Forelimb muscle (tissue), 1 donor: ENCODE measurements around the gene HIGD1C. TPM values are rescaled to one million over a fixed set of nuclear protein-coding genes. Genes with fewer than 3 reads are reported as not detected.
"Not testable (repeated sequence)": the region's sequence is repeated elsewhere in the genome, so short reads cannot be mapped to it uniquely, and the experiment has no call there.

Experiments
- DNase-seq: peaks from one replicate; pipeline ENCODE4 v3.0.0-alpha.2; 2013; ENCODE audit warnings: low read depth
- polyA plus RNA-seq: library from polyadenylated mRNA; unstranded; fragments of 120-200 nt; gene quantifications from one replicate; pipeline ENCODE4 v1.2.1, GENCODE V29; 2013; ENCODE audit not compliant: insufficient read length

HIGD1C gene
- polyA plus RNA-seq, 1 donor = 0.48 TPM

DNA sequence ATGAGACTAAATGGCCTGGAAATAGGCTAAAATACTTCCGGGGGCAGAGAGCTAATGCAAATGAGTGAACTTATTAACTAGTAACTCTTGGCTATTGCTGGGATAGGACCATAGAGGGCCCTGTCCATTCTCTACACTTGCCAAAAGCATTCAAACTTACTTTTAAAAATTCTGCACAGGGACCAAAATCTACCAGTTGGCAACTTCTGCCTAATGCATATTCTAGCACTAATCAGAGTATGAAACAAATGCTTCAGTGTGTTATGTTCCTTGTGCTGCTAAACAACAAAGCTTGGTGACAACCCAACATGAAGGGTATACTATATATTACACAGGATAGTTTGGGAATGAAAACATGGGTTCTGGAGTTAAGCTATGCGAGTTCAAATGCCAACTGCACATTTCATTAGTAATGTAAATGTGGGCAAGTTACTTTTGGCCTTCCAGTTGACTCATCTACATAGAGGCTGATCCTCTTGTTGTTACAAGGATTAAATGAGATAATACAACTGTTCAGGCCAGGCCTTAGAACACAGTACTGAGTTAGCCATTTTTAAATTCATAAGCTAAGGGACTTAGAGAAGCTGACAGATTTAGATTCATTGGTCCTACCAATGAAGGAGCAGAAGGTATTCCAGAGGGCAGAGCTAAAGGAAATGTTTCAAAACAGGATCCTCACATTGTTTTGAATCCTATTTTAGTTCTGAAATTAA lies 32.4 kb downstream of the HIGD1C start:
- no peak for DNase-seq

DNA sequence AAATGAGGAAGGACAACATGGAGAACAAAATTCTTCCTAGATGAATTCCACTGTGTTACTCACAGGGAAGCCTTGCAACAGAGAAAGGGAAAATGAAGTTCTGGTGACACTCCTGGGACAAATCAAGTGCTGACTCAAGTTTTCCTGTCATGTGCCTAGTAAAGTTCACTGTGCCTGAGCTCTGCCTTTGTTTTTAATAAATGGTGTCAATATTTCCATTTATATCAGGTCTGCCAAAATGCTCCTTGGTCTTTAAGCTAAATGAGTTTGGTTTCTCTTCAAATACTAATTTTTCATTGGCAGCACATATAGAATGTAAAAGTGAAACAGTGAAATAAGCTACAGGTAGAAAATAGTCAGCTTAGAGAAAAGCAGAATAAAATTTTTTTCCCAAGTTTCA lies 33.0 kb downstream of the HIGD1C start:
- DNase-seq = peak; percentile 81

DNA sequence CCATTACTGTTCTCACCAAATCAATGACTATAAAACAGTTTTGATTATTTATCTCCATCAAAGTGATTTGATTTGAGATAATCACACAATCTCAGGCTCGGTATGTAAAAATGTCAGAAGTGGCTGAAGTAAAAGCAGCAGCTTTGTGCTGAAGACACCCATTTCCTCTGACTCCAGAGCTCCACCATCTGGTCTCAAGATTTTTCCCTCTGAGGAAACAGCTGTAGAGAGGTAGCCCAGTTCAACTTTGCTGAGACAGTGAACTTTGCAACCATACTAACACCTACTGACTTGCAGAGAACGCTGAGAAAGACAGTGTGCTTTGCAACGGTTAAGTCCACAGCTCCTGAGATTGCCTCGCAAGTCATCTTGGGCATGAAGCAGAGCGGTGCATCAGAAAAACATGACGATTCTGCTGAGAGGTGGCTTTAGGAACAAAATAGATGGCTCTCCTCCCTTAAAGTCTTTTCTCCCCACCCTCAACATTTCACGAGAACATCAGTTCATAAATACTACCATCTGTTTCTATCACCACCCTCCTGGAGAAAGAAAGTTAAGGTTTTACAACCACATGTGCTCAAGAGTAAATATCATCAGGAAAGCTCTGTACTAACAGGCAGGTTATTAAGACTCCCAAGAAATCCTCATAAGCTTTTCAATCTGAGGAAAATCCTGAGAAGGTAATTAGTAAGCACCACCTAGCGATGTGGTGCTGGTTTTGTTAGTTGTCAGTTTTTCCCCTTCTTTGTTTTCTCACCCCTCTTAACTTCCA lies 34.8 kb downstream of the HIGD1C start:
- peak; percentile 65 for DNase-seq

DNA sequence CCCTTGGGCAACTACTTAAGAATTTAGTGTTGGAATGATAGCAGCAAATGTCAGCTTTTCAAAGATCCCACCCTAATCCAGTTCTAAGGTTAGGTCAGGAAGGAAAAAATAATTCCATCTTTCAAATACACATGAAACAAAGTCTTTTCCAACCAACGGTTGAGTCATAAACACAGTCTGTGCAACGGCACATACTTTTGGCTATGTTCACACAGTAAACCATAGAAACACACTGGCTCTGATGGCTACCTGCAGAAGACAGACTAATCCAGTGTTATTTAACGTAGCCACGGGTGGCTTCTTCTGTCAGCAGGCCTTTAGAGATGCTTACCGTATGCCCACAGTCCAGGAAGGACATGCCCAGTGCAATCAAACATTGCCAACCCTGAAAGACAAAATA lies 35.7 kb downstream of the HIGD1C start:
- no peak for DNase-seq

DNA sequence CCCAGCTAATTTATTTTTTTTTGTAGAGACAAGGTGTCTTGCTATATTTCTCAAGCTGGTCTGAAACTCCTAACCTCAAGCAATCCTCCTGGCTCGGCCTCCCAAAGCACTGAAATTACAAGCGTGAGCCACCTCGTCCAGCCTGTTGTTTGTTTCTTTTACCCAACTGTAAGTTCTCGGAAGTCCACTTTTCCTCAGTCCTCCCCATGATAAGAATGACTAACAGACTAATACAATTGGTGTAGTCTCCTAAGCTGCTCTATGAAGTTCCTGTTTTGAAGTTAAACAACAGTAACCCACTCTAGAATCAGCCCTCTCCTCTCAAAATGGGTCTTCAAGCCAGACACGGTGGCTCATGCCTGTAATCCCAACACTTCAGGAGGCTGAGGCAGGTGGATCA lies 36.5 kb downstream of the HIGD1C start:
- DNase-seq = no peak

DNA sequence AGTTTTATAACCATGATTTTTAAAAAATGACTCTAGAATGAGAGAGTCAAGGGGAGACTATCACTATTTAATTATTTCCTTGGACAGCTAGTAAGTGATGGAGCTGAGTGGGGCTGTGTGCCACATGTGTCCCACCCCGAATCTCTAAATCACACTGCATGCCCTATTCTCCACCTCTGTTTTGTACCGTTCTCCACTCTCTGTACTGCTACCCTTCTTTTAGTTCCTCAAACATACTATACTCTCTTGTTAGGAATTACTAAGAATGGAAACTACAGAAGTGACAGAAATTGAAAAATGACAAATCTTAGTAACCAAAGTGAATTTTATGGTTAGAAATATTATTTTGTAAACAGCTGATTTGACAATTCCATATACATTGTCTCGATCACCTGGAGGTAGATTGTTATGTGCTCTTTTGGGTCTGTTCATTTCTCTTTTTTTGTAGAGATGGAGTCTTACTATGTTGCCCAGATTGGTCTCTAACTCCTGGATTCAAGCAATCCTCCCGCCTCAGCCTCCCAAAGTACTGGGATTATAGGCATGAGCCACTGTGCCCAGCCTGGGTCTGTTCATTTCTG lies 37.9 kb downstream of the HIGD1C start:
- DNase-seq = no peak

DNA sequence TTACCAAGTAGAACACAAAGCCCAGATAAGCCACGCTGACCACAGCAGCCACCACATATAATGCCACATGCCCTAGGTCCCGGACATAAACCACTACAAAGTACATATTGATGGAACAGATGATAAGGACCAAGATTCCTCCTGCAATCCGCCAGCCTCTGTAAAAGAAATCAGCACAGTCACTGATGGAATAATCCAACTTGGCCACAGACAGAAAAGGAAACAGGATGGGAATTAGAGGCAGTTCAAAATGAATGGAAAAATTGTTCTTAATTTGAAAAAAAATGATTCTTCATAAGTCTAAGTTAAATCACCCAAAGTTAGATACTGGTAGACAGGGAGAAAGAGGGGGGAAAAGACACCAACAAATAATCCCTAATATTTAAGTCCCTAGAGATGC lies 38.4 kb downstream of the HIGD1C start:
- DNase-seq = no peak

DNA sequence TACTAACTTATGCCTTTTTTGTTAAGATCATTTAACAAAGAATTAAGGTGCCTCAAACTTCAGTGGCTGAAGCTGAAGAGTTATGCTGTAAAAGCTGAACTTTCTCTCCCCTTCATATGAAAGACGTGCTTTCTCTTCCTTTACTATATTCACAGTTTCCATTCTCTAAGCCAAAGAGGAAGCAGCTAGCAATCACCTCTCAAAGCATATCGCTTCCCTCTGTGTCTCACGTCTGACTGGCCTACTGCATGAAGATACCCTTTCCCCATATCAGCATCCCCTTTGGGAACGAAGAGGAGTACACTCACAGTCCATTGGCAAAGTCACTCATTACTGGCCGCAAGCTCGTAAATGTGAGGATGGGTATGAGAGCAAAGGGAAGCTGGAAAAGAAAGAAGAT lies 38.9 kb downstream of the HIGD1C start:
- DNase-seq = no peak

DNA sequence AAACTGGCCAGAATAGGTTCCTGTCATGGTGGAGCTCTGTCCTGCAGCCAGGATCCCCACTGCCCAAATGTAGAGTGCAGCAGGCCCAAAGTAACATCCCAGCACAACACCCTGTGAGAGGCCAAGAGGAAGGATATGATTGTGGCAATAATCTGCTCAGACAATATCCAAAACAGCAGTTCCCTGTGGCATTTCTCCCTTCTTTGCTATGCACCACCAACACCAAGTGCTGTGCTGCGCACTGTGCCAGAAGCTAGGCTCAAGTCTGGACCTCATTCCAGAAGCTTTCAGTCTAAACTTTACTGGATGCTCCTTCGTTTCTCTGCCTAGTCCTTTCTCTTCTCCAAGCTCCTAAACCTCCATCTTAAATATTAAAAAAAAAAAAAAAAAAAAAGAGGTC lies 40.5 kb downstream of the HIGD1C start:
- no peak for DNase-seq

DNA sequence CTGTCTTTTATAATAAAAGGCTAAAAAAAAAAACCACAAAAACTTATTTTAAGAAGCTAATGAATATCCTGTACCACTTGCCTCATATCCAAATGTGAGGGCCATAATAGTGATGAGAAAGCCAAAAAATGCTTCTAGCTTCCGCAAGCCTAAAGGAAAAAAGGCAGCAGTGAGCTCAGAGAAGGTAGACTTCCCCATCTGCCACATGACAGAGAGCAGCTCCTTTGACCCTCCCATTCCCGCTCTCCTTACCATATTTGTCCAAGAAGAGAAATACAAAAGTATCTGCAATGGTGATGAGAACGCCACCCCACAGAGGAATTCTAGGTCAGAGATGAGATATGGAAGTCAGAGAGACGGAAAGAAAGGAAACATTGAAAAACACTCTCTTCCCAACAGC lies 46.7 kb downstream of the HIGD1C start:
- DNase-seq = no peak

DNA sequence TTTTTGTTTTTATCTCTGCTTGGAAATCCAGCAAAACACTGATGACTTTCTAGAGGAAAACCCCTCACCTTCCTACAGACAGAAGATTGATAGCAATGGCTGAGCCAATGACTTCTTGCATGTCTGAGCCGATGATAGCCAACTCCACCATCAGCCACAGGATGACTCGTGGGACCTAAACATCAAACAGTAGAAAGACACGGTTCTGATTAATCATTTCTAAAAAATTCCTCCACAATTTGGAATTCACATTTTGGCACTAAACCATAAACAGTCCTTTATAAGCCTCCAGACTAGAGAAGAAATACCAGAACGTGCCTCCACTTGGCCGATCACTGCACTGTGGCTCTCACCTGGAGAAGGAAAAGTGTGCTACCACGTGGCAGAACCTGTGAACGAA lies 47.9 kb downstream of the HIGD1C start:
- DNase-seq = no peak

DNA sequence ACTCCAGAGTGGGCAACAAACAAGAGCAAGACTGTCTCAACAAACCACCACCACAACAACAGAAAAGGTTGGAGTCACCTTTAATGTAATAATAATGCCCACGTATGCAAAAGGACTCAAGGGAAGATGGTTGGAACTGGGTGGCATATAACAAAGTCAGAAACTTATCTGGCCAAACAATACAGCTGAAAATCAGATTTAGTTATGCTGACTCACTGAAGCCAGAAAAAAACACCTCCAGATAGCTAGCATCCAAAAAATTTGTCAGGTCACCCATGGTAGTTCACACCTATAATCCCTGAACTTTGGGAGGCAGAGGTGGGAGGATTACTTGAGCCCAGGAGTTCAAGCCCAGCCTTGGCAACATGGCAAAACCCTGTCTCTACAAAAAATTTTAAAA lies 49.5 kb downstream of the HIGD1C start:
- DNase-seq = no peak

DNA sequence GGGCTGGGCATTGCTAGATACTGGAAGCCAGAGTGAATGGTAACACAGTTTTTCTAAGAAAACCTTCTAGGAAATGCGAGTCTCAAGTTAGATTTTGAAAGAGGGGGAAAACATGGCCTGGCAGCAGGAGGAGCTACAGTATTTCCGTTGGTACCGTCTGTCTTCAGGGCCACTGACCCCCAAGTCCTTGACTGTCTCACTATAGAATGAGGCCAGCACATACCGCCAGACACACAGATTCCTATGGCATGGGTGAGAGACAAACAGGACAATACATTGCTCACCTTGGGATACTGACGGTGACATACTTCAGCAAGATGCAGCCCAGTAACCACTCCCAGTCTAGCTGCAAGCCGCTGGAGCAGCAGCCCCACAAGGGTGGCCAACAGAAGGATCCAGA lies 52.2 kb downstream of the HIGD1C start:
- DNase-seq = no peak

DNA sequence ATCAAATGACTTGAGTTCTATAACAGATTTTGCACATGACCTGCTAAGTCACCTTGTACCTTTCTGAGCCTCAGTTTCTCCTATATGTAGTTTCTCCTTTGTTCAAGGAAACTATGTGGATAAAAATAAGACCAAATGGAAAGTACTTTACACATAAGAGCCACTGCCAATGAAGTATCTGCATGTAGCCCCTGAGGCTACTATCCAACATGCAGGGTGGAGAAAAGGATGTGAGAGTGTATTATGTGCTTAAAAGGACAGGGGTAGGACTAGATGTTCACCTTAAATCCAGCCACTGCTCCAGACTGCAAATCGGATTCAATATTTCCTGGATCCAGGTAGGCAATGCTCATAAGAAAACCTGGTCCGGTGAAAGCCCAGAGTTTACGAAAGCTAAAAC lies 52.7 kb downstream of the HIGD1C start:
- DNase-seq = no peak

DNA sequence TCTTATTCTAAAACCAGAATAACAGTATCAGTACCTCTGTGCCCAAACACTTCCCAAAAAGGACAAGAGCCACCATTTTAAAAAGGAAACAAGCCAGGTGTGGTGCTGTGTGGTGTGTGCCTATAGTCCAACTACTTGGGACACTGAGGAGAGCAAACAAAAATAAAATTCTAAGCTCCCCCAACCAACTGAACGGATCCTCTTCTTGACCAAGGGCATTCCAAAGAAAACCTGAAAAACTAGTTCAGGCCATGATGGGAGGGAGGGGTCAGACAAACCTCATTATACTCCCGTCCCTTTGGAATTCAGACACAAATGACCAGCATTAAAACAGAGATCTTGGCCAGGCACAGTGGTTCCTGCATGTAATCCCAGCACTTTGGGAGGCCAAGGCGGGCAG lies 53.3 kb downstream of the HIGD1C start:
- no peak for DNase-seq

DNA sequence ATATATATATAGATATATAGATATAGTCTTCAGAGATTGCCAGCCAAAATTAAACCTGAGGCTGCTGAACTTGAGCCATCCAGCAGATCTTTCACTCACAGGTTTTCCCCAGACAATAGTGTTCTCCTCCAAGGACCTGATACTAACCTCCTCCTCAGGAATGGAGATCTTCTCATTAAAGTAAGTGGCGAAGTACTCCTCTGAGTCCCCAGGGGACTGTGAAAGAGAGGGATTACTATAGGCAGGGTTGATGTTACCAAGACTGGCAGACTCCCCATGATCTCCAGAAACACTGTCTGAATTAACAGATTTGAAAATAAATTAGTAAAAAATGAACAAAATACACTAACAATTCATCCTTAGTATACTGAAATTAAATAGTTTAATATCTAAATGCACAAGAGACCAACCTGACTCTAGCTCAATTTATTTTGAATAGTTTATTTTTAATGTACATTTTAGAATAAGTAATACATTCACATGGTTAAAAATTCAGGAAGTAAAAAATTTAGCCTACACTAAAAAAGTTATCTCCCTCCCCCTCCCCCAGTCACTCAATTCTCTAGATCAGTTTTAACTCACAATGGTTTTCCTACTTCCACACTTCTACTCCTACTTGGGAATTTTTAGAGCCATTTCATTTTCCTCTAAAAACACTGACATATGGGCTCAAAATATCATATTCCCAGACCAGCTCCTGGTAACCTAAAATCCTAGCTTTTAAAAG lies 56.1 kb downstream of the HIGD1C start:
- DNase-seq = no peak

DNA sequence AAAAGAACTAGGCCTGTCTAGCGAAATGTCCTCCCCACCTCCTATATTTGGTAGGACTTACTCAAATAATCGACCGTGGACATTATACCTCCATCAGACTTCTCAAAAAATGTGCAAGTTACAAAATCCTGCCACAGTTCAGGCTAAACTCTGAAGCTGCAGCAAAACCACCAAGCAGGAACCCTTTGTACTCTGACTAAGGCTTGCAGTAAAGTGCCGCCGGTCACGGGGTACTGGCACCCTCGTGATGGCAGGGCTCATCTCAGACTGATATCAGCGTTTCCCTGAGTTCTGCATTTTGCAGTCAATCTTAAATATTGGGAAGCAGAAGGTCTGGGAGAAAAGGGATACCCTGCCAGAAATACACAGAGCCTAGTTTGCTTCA lies 56.7 kb downstream of the HIGD1C start:
- no peak for DNase-seq

DNA sequence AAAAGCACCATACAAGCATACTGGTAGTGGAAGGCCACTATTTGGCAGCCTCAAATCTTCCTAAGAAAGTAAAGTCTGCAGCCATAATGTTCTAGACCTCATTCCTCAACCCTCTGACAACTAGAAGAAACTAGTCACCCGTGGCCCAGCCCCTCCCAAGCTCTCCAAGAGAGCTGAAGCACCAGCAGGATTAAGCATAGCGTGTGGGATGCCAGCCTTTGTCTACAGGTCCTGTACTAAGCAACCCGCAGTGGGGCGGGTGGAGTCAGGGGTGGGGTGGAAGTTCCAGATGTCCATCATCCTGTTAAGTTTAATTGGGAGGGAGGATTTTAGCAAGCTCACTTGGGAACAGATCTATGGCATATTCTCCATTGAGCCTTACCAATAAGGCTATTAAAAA lies 59.6 kb downstream of the HIGD1C start:
- no peak for DNase-seq

DNA sequence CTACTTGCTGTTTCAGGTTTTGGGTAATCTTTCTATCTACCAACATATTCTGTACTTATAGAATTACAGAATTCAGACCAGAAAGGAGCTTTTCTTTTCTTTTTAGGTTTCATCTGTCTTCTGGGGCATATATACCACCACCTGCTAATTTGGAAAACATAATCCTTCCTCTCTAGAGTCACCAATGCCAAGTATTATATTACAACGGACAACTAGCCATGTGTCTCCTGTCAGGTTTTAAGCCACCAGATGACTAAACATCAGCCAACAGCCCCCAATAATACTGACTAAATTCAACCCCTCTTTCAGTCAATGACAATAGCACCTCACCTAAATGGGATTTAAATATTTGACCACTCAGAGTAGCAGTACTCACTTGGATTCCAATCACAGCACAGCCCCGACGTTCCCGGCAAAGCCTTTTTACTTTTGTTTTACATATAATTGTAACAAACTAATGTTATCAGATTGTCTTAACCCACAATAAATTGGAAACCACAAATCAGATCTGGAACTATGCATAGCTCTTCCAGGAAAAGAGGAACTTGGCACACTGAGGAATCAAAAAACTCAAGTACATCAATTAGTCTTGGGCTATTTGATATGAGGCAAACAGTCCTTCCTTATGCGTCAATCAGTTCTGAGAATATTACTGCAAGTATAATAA lies 60.4 kb downstream of the HIGD1C start:
- no peak for DNase-seq

DNA sequence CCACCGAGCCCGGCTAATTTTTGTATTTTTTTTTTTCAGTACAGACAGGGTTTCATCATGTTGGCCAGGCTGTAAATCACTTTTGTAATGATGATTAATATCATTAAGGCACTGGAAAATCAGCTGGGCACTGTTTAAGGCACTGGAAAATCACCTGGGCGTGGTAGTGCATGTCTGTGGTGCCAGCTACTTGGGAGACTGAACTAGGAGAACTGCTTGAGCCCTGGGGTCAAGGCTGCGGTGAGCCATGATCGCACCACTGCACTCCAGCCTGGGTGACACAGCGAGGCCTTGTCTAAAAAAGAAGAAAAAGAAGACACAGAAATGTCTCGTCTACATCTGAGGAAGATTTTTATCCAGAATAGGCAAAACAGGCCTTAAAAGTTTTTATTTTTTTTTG lies 61.1 kb downstream of the HIGD1C start:
- DNase-seq = no peak

DNA sequence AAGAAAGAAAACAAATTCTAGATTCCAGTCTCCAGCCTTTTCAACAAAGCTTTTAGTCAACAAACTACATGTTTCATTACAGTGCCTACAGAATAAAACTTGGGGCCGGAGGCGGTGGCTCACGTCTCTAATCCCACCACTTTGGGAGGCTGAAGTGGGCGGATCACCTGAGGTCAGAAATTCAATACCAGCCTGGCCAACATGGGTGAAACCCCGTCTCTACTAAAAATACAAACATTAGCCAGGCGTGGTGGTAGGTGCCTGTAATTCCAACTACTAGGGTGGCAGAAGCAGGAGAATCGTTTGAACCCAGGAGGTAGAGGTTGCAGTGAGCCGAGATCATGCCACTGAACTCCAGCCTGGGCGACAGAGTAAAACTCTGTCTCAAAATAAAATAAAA lies 62.1 kb downstream of the HIGD1C start:
- DNase-seq = not testable (repeated sequence)

DNA sequence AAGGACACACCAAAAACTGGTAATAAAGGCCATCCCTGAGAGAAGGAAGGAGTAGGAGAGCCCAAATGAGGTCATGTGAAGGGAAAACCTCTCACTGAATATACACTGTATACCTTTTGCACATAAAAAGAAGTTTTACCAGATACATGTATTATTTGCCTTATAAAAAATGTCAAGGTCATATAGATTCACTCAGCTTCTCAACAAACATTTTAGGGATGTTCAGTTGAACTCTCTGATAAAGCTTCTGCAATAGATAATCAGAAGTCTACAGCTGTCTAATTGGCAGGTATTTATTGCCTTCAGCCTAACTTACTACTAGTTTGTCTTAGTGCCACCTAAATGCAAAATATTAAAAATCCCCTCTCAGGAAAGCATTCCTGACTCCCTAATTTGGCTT lies 65.1 kb downstream of the HIGD1C start:
- no peak for DNase-seq
